HepG2 (cell line): ENCODE results near the gene CST3. TPM values are rescaled to one million over a fixed set of nuclear protein-coding genes. Genes with fewer than 3 reads are reported as not detected.

ENCODE experiments used
- BCL6 ChIP-seq: IDR thresholded peaks from 2 replicates; pipeline ENCODE4 v1.6.1; 2016; ENCODE audit warnings: missing genetic modification reagents, missing compliant biosample characterization
- DZIP1 ChIP-seq: sonication (generic); formaldehyde crosslinking; IDR thresholded peaks from 2 replicates; pipeline ENCODE4 v1.5.0; 2020; ENCODE audit warnings: mild to moderate bottlenecking, missing genetic modification reagents
- POGK ChIP-seq: sonication (generic); formaldehyde crosslinking; conservative IDR thresholded peaks from 2 replicates; pipeline ENCODE4 v1.8.0; 2022; ENCODE audit warnings: mild to moderate bottlenecking, moderate library complexity, missing genetic modification reagents
- SKIL ChIP-seq: sonication (generic); formaldehyde crosslinking; IDR thresholded peaks from 2 replicates; pipeline ENCODE4 v1.8.0; 2022; ENCODE audit warnings: missing genetic modification reagents, mild to moderate bottlenecking, moderate library complexity, borderline replicate concordance
- TCF7 ChIP-seq: sonication (generic); IDR thresholded peaks from 2 replicates; pipeline ENCODE4 v1.6.1; 2016; ENCODE audit warnings: antibody characterized with exemption, low read depth
- ZBTB37 ChIP-seq: sonication (generic); formaldehyde crosslinking; IDR thresholded peaks from 2 replicates; pipeline ENCODE4 v1.4.0; 2020; ENCODE audit warnings: mild to moderate bottlenecking, missing genetic modification reagents
- ZEB1 ChIP-seq: IDR thresholded peaks from 2 replicates; pipeline ENCODE4 v1.6.1; 2012; ENCODE audit warnings: mild to moderate bottlenecking, low read depth, inconsistent platforms; ENCODE audit not compliant: insufficient replicate concordance
- ZNF124 ChIP-seq: sonication (generic); formaldehyde crosslinking; IDR thresholded peaks from 2 replicates; pipeline ENCODE4 v1.4.0; 2020; ENCODE audit warnings: missing genetic modification reagents
- ZNF281 ChIP-seq: sonication (generic); formaldehyde crosslinking; IDR thresholded peaks from 2 replicates; pipeline ENCODE4 v1.4.0; 2020; ENCODE audit warnings: missing genetic modification reagents, borderline replicate concordance
- ZNF34 ChIP-seq: sonication (generic); formaldehyde crosslinking; IDR thresholded peaks from 2 replicates; pipeline ENCODE4 v1.4.0; 2020; ENCODE audit warnings: mild to moderate bottlenecking, missing genetic modification reagents, borderline replicate concordance
- ZNF512B ChIP-seq: sonication (generic); formaldehyde crosslinking; IDR thresholded peaks from 2 replicates; pipeline ENCODE4 v1.5.1; 2020; ENCODE audit warnings: missing genetic modification reagents, mild to moderate bottlenecking, borderline replicate concordance
- ZSCAN29 ChIP-seq: sonication (generic); formaldehyde crosslinking; conservative IDR thresholded peaks from 2 replicates; pipeline ENCODE4 v1.4.0; 2020; ENCODE audit warnings: mild to moderate bottlenecking, missing genetic modification reagents
- polyA plus RNA-seq, 8 experiments: library from polyadenylated mRNA; depleted of rRNA in 3 of 8; stranded (reverse) in 7 of 8; unstranded in 1 of 8; fragments of >200 nt; fragmentation: Illumina TruSeq in 4 of 8; extraction: Trizol in 4 of 8; gene quantifications; 2 replicates each; pipeline versions ENCODE4 v1.2.1 to v1.2.3, GENCODE V29; 2011 to 2016; ENCODE audit warnings: low read depth in 4 of 8, missing spikeins in 1 of 8, mixed read lengths in 1 of 8; ENCODE audit not compliant: insufficient read depth in 1 of 8
- total RNA-seq, 5 experiments: library from RNA; depleted of rRNA; stranded (reverse); fragments of >200 nt; fragmentation: Illumina TruSeq; extraction: Trizol; gene quantifications; 2 replicates each; pipeline ENCODE4 v1.2.3, GENCODE V29; 2016; ENCODE audit warnings: low read depth in 1 of 5

Gene CST3
- total and polyA plus RNA-seq, 2 of the 13 experiments (the other 11 are each of a cell fraction or from before 2014, with no cell fraction given), result 690 to 1,005 TPM

GRCh38 chr20:23585808-23586734 lies 51.7 kb downstream of the CST3 start (continued):
- TF ChIP-seq ZNF281 (CRISPR knock-in tag) (peak; percentile 39; the same call in 1 of the 2 replicates), POGK (CRISPR knock-in tag) (peak; percentile 68; the same call in 1 of the 2 replicates), SKIL (CRISPR knock-in tag) (peak; percentile 76), ZBTB37 (CRISPR knock-in tag) (peak; percentile 72; the same call in 1 of the 2 replicates), ZEB1 (peak; percentile 99), ZNF34 (peak; percentile 58), DZIP1 (CRISPR knock-in tag) (no peak; the same call in 1 of the 2 replicates), ZNF124 (CRISPR knock-in tag) (peak; percentile 80; the same call in 1 of the 2 replicates), ZNF512B (CRISPR knock-in tag) (peak; percentile 56; the same call in 1 of the 2 replicates), ZSCAN29 (CRISPR knock-in tag) (no peak; the same call in 1 of the 2 replicates), TCF7 (peak; percentile 92), BCL6 (CRISPR knock-in tag) (peak; percentile 76)
